PFSK-1 (cell line): ENCODE measurements around the gene ZSCAN26.

Experiments used
- FOXP2 ChIP-seq: optimal IDR thresholded peaks from 2 replicates; pipeline ENCODE3; 2011; ENCODE audit warnings: borderline replicate concordance, control low read depth, inconsistent platforms; ENCODE audit not compliant: insufficient read depth; ENCODE audit errors: extremely low read length, extremely low read depth
- POLR2AphosphoS5 ChIP-seq: IDR thresholded peaks from 2 replicates; pipeline ENCODE4 v1.6.1; 2012; ENCODE audit warnings: low read depth, mild to moderate bottlenecking, control low read depth, low read length, moderate library complexity
- REST ChIP-seq, 2 experiments: IDR thresholded peaks; 2 replicates each; pipeline versions ENCODE4 v1.6.1 to v1.8.0; 2011 to 2012; ENCODE audit warnings: low read depth in 2 of 2, low read length in 2 of 2, control low read depth in 1 of 2, inconsistent platforms in 1 of 2, mild to moderate bottlenecking in 1 of 2, moderate library complexity in 1 of 2; ENCODE audit not compliant: insufficient read depth in 1 of 2
- SIN3A ChIP-seq: IDR thresholded peaks from 2 replicates; pipeline ENCODE4 v1.6.1; 2012; ENCODE audit warnings: mild to moderate bottlenecking, low read length, moderate library complexity, borderline replicate concordance; ENCODE audit not compliant: insufficient read depth
- TAF1 ChIP-seq: IDR thresholded peaks from 2 replicates; pipeline ENCODE4 v1.6.1; 2012; ENCODE audit warnings: low read length, control low read depth, borderline replicate concordance; ENCODE audit not compliant: insufficient read depth

The ZSCAN26 gene

DNA sequence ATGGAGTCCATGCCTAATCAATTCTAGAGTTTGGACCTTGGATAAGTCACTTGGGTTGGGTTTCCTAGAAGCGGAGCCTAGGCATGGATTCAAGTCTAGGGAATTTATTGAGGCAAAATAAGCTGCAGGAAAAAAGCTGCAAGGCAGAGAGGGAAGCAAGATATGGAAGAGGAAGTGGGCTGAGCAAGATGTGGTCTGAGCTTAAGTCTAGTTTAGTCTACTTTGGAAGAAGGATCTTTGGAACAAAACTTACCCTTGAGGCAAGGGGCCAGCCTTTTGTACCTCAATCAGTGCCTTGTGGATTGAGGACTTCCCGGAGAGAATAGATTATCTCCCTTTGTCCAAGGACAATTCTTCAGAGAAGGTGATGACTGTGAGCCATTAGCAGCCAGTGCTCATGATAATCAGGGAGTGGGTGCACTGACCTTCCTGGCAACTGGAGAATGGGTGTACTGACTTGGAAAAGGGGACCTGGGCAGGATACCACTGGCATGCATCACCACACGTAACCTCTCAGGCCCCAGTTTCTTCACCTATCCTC, 31.0 kb upstream of the ZSCAN26 start:
- no peak for TF ChIP-seq SIN3A
- TF ChIP-seq POLR2AphosphoS5, result no peak
- no peak for TF ChIP-seq REST (IDR thresholded peaks at IDR 0.05; ENCODE audit: insufficient read depth in 1 of 2, low read depth in 2 of 2, low read length in 2 of 2)
- TF ChIP-seq FOXP2, result no peak
- TF ChIP-seq TAF1, result no peak

DNA sequence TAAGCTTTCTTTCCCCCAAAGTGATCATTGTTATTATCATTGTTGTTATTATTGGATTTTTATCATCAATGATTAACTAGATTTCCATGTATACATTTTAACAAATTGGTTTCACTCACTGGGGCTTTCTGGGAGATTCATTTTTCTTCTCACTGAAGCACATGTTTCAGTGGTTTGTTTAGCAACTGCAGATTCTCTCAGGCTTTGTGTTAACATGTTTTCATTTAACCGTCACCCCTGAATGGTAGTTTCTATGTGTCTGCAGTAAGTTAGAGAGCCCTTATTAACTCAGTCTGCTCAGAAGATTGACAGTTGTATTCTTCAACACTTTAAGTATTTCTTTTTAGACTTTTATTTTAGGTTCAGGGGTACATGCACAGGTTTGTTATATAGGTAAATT, 27.3 kb upstream of the ZSCAN26 start:
- TF ChIP-seq FOXP2, result no peak
- no peak for TF ChIP-seq REST (IDR thresholded peaks at IDR 0.05; ENCODE audit: insufficient read depth in 1 of 2, low read depth in 2 of 2, low read length in 2 of 2)
- no peak for TF ChIP-seq TAF1
- no peak for TF ChIP-seq POLR2AphosphoS5
- TF ChIP-seq SIN3A, result no peak

DNA sequence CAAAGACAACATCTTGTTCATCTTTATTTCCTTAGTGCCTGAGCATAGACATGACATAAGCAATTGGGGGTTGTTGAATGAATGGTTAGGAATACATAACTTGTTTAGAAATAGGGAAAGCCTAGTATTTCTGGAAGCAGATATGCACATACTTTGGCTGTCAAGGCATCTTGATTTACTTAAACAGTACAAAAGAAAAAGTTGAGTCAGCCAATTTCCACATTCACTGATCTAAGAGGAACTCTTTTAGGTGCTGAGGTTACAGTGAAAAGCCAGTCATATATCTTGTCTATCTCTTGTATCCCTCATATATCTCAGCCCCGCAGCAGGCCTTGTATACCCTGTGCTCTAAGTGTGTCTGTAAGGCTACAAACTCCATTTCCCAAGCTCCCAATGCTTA, 26.5 kb upstream of the ZSCAN26 start:
- TF ChIP-seq FOXP2, result no peak
- no peak for TF ChIP-seq SIN3A
- TF ChIP-seq REST (IDR thresholded peaks at IDR 0.05; ENCODE audit: insufficient read depth in 1 of 2, low read depth in 2 of 2, low read length in 2 of 2), result no peak
- no peak for TF ChIP-seq TAF1
- TF ChIP-seq POLR2AphosphoS5, result no peak

GRCh38 chr6:28243946-28244345, 23.0 kb upstream of the ZSCAN26 start:
- TF ChIP-seq POLR2AphosphoS5, result no peak
- no peak for TF ChIP-seq SIN3A
- no peak for TF ChIP-seq REST (IDR thresholded peaks at IDR 0.05; ENCODE audit: insufficient read depth in 1 of 2, low read depth in 2 of 2, low read length in 2 of 2)
- no peak for TF ChIP-seq TAF1
- TF ChIP-seq FOXP2, result no peak

GRCh38 chr6:28245206-28245941, 21.6 kb upstream of the ZSCAN26 start:
- TF ChIP-seq POLR2AphosphoS5 (no peak), SIN3A (no peak), FOXP2 (no peak), REST (IDR thresholded peaks at IDR 0.05; ENCODE audit: insufficient read depth in 1 of 2, low read depth in 2 of 2, low read length in 2 of 2) (no peak), TAF1 (no peak)
